SK-N-SH (cell line): ENCODE results near the gene SSBP2. TPM values are rescaled to one million over a fixed set of nuclear protein-coding genes. Genes with fewer than 3 reads are reported as not detected.

ENCODE experiments used
- CTCF ChIA-PET: fragments of 300-600, 350-600 bp; formaldehyde crosslinking; extraction: SDS; loops from one replicate; lab custom pipeline; 2021; lab: Yijun Ruan, JAX
- POLR2A ChIA-PET: fragments of 350-600 bp; sonication (Branson Sonifier 250); formaldehyde crosslinking; extraction: SDS; loops from one replicate; lab custom pipeline; 2020; ENCODE audit warnings: antibody characterized with exemption, inconsistent platforms; lab: Yijun Ruan, JAX
- DNase-seq: peaks from one replicate; pipeline ENCODE4 v3.0.0; 2012
- H2AFZ ChIP-seq: fragments of 200-600 bp; sonication (generic); 2 replicates; pipeline ENCODE4 v1.8.1; 2016; ENCODE audit warnings: antibody characterized with exemption, mild to moderate bottlenecking, low read depth
- H3F3A ChIP-seq: fragments of 200-600 bp; sonication (generic); replicated peaks from 2 replicates; pipeline ENCODE3; 2016; ENCODE audit warnings: antibody characterized with exemption, mild to moderate bottlenecking; ENCODE audit not compliant: insufficient read depth
- H3K27ac ChIP-seq, 2 experiments: fragments of 200-500 bp in 1 of 2; fragments of 200-600 bp in 1 of 2; sonication (Bioruptor generic) in 1 of 2; sonication (generic), shearing (Covaris generic) in 1 of 2; 2 replicates each; pipeline versions ENCODE4 v1.5.1 to v1.6.1; 2014 to 2016; ENCODE audit warnings: low read depth in 2 of 2, inconsistent platforms in 1 of 2, low read length in 1 of 2, mild to moderate bottlenecking in 1 of 2, mixed read lengths in 1 of 2
- H3K27me3 ChIP-seq: fragments of 200-600 bp; sonication (generic), shearing (Covaris generic); 2 replicates; pipeline ENCODE4 v1.6.1; 2016; ENCODE audit warnings: mixed run types; ENCODE audit not compliant: insufficient read depth
- H3K36me3 ChIP-seq, 2 experiments: fragments of 200-500 bp in 1 of 2; fragments of 200-600 bp in 1 of 2; sonication (Bioruptor generic) in 1 of 2; sonication (generic) in 1 of 2; replicated peaks in 1 of 2; 2 replicates each; pipeline versions ENCODE3 to v1.5.1; 2014 to 2016; ENCODE audit warnings: low read length in 1 of 2, mild to moderate bottlenecking in 1 of 2; ENCODE audit not compliant: insufficient read depth in 2 of 2, control insufficient read depth in 1 of 2
- H3K4me1 ChIP-seq, 2 experiments: fragments of 200-500 bp in 1 of 2; fragments of 200-600 bp in 1 of 2; sonication (Bioruptor generic) in 1 of 2; sonication (generic), shearing (Covaris generic) in 1 of 2; 2 replicates each; pipeline versions ENCODE4 v1.5.1 to v1.6.1; 2014 to 2016; ENCODE audit warnings: low read depth in 1 of 2, low read length in 1 of 2, mixed run types in 1 of 2; ENCODE audit not compliant: insufficient read depth in 2 of 2, control insufficient read depth in 1 of 2
- H3K4me2 ChIP-seq: fragments of 200-600 bp; sonication (generic), shearing (Covaris generic); 2 replicates; pipeline ENCODE4 v1.6.1; 2017; ENCODE audit warnings: mixed run types
- H3K4me3 ChIP-seq, 2 experiments: fragments of 200-500 bp in 1 of 2; fragments of 200-600 bp in 1 of 2; sonication (Bioruptor generic) in 1 of 2; sonication (generic), shearing (Covaris generic) in 1 of 2; 2 replicates each; pipeline versions ENCODE4 v1.5.1 to v1.8.1; 2014 to 2016; ENCODE audit warnings: low read depth in 2 of 2, inconsistent platforms in 1 of 2, low read length in 1 of 2, mild to moderate bottlenecking in 1 of 2, mixed read lengths in 1 of 2, moderate library complexity in 1 of 2
- H3K79me2 ChIP-seq: fragments of 200-600 bp; sonication (generic); 2 replicates; pipeline ENCODE4 v1.8.1; 2017; ENCODE audit warnings: mild to moderate bottlenecking; ENCODE audit not compliant: insufficient read depth
- H3K9ac ChIP-seq: fragments of 200-600 bp; sonication (generic); 2 replicates; pipeline ENCODE4 v1.6.1; 2017; ENCODE audit warnings: mixed run types
- H3K9me2 ChIP-seq: fragments of 200-600 bp; sonication (generic); 2 replicates; pipeline ENCODE4 v1.6.1; 2017; ENCODE audit warnings: mixed run types
- H3K9me3 ChIP-seq: fragments of 200-600 bp; sonication (generic); 2 replicates; pipeline ENCODE4 v1.6.1; 2017; ENCODE audit warnings: mixed run types, mild to moderate bottlenecking, moderate library complexity
- H4K20me1 ChIP-seq: fragments of 200-600 bp; sonication (generic); 2 replicates; pipeline ENCODE4 v1.6.1; 2017; ENCODE audit warnings: mild to moderate bottlenecking, mixed run types; ENCODE audit not compliant: insufficient read depth
- ELF1 ChIP-seq: IDR thresholded peaks from 2 replicates; pipeline ENCODE4 v1.4.0; 2012
- EZH2phosphoT487 ChIP-seq: fragments of 200-600 bp; sonication (generic); IDR thresholded peaks from 2 replicates; pipeline ENCODE4 v1.6.1; 2017; ENCODE audit warnings: low read depth, mixed run types, mild to moderate bottlenecking, antibody characterized with exemption, moderate library complexity, borderline replicate concordance
- GATA2 ChIP-seq: sonication (generic); formaldehyde crosslinking; IDR thresholded peaks from 2 replicates; pipeline ENCODE4 v1.5.0; 2020; ENCODE audit warnings: mild to moderate bottlenecking, missing genetic modification reagents
- IRF3 ChIP-seq: fragments of 150-350 bp; IDR thresholded peaks from 2 replicates; pipeline ENCODE4 v1.6.1; 2016; ENCODE audit warnings: mild to moderate bottlenecking, low read depth, low read length
- JUND ChIP-seq: IDR thresholded peaks from 2 replicates; pipeline ENCODE4 v1.4.0; 2012
- MAX ChIP-seq: IDR thresholded peaks from 2 replicates; pipeline ENCODE4 v1.4.0; 2012; ENCODE audit warnings: low read depth
- MXI1 ChIP-seq: IDR thresholded peaks from 2 replicates; pipeline ENCODE4 v1.6.1; 2012; ENCODE audit warnings: mild to moderate bottlenecking, low read depth, low read length, improper control_type of control experiment
- NRF1 ChIP-seq: IDR thresholded peaks from 2 replicates; pipeline ENCODE4 v1.6.1; 2012; ENCODE audit warnings: low read depth, mild to moderate bottlenecking, low read length
- PBX3 ChIP-seq: IDR thresholded peaks from 2 replicates; pipeline ENCODE4; 2012
- POLR2AphosphoS5 ChIP-seq: IDR thresholded peaks from 2 replicates; pipeline ENCODE4 v1.6.1; 2012; ENCODE audit warnings: low read depth, low read length
- RAD21 ChIP-seq: IDR thresholded peaks from 2 replicates; pipeline ENCODE4 v1.6.1; 2012; ENCODE audit warnings: mild to moderate bottlenecking, low read length
- REST ChIP-seq: IDR thresholded peaks from 2 replicates; pipeline ENCODE4 v1.6.1; 2012; ENCODE audit warnings: mild to moderate bottlenecking, low read depth, low read length, moderate library complexity
- RFX5 ChIP-seq: IDR thresholded peaks from 2 replicates; pipeline ENCODE4 v1.6.1; 2012; ENCODE audit warnings: mild to moderate bottlenecking, improper control_type of control experiment, low read length
- RXRA ChIP-seq: IDR thresholded peaks from 2 replicates; pipeline ENCODE4 v1.4.0; 2012; ENCODE audit warnings: low read depth, mild to moderate bottlenecking, borderline replicate concordance
- SIN3A ChIP-seq: IDR thresholded peaks from 2 replicates; pipeline ENCODE4 v1.6.1; 2012; ENCODE audit warnings: low read depth, mild to moderate bottlenecking, low read length, moderate library complexity, borderline replicate concordance
- SMC3 ChIP-seq: IDR thresholded peaks from 2 replicates; pipeline ENCODE4 v1.6.1; 2012; ENCODE audit warnings: low read depth, low read length, improper control_type of control experiment
- TEAD4 ChIP-seq: IDR thresholded peaks from 2 replicates; pipeline ENCODE4 v1.4.0; 2012; ENCODE audit warnings: mild to moderate bottlenecking, borderline replicate concordance; ENCODE audit not compliant: insufficient read depth
- USF1 ChIP-seq: IDR thresholded peaks from 2 replicates; pipeline ENCODE4 v1.4.0; 2012; ENCODE audit warnings: low read depth, borderline replicate concordance
- USF2 ChIP-seq: fragments of 150-350 bp; IDR thresholded peaks from 2 replicates; pipeline ENCODE4 v1.6.1; 2017; ENCODE audit warnings: antibody characterized with exemption, low read length, low read depth, borderline replicate concordance
- YY1 ChIP-seq: IDR thresholded peaks from 2 replicates; pipeline ENCODE4 v1.4.0; 2012; ENCODE audit warnings: low read depth, mild to moderate bottlenecking
- WGBS: methylation state at CpG from one replicate; pipeline ENCODE4 v1.1.6; 2017; ENCODE audit warnings: low lambda C conversion rate; 5-methylcytosine and 5-hydroxymethylcytosine counted together
- polyA plus RNA-seq, 3 experiments: library from polyadenylated mRNA; depleted of rRNA; stranded (reverse); fragments of >200 nt; gene quantifications; 2 replicates each; pipeline ENCODE4 v1.2.3, GENCODE V29; 2012

The SSBP2 gene
- polyA plus RNA-seq, 1 of the 3 experiments (the other 2 are of a cell fraction), result 35.3 TPM

GRCh38 chr5:81401266-81401665 lies 349.6 kb downstream of the SSBP2 start:
- H3K4me3 ChIP-seq, result no peak overlapping the region
- no peak for TF ChIP-seq IRF3
- TF ChIP-seq TEAD4, result no peak
- no peak for TF ChIP-seq RAD21
- TF ChIP-seq RXRA, result no peak
- TF ChIP-seq YY1, result no peak
- no peak for TF ChIP-seq RFX5
- TF ChIP-seq SIN3A, result no peak
- TF ChIP-seq PBX3, result no peak
- TF ChIP-seq GATA2 (CRISPR knock-in tag), result no peak
- TF ChIP-seq SMC3, result no peak
- TF ChIP-seq, all 33 proteins: peak for 0
- no peaks in the 10 kb centered on the region for H3F3A ChIP-seq
- 75% methylated on average over 6 of the region's 11 CpGs for WGBS
- H3K27ac ChIP-seq, result no peak overlapping the region
- no peak for DNase-seq
- H3K4me2 ChIP-seq, result no peak overlapping the region
- H3K9ac ChIP-seq, result no peak overlapping the region
- no peaks in the 10 kb centered on the region; a peak in 1 of 4 replicates for H3K4me1 ChIP-seq
- H2AFZ ChIP-seq, result no peak overlapping the region
- ChIA-PET CTCF (no interaction called here), POLR2A (no interaction called here)
- H3K79me2 ChIP-seq, result no peaks in the 10 kb centered on the region
- no peaks in the 10 kb centered on the region for H3K36me3 ChIP-seq
- no peaks in the 10 kb centered on the region for H3K27me3 ChIP-seq
- no peaks in the 10 kb centered on the region for H3K9me2 ChIP-seq
- no peaks in the 10 kb centered on the region for H4K20me1 ChIP-seq
- H3K9me3 ChIP-seq, result no peaks in the 10 kb centered on the region

GRCh38 chr5:81400375-81400774 lies 350.5 kb downstream of the SSBP2 start:
- WGBS, result 89% methylated on average over 2 of the region's 2 CpGs
- ChIA-PET CTCF (no interaction called here), POLR2A (no interaction called here)
- Histone ChIP-seq H3F3A (no peaks in the 10 kb centered on the region), H3K4me3 (no peak overlapping the region), H4K20me1 (no peaks in the 10 kb centered on the region), H3K9ac (no peak overlapping the region), H3K4me1 (no peaks in the 10 kb centered on the region; a peak in 1 of 4 replicates), H3K9me2 (no peaks in the 10 kb centered on the region), H3K27ac (no peak overlapping the region), H3K36me3 (no peaks in the 10 kb centered on the region), H3K27me3 (no peaks in the 10 kb centered on the region), H3K9me3 (no peaks in the 10 kb centered on the region), H3K79me2 (no peaks in the 10 kb centered on the region), H2AFZ (no peak overlapping the region), H3K4me2 (no peak overlapping the region)
- DNase-seq, result no peak
- TF ChIP-seq MAX (no peak), RFX5 (no peak), USF2 (no peak), USF1 (no peak), JUND (no peak), NRF1 (no peak), ELF1 (no peak), EZH2phosphoT487 (no peak), MXI1 (no peak), REST (no peak), PBX3 (no peak), SMC3 (no peak), POLR2AphosphoS5 (no peak)
